Activated gamma-delta T cell (primary cell): ENCODE data around the gene EEF1A2.

Experiments
- DNase-seq: peaks from one replicate; lab custom pipeline; 2025; lab: John Stamatoyannopoulos, UW

Gene EEF1A2

GRCh38 chr20:63468421-63468820 is 30.5 kb downstream of the EEF1A2 start:
- DNase-seq = no peak

GRCh38 chr20:63467294-63468083 is 31.4 kb downstream of the EEF1A2 start:
- no peak for DNase-seq

GRCh38 chr20:63466861-63467260 is 32.0 kb downstream of the EEF1A2 start:
- no peak for DNase-seq

GRCh38 chr20:63466250-63466825 is 32.5 kb downstream of the EEF1A2 start:
- DNase-seq = no peak

GRCh38 chr20:63465380-63466249 is 33.3 kb downstream of the EEF1A2 start:
- DNase-seq = no peak

- DNase-seq = no peak
Observed at GRCh38 chr20:63464289-63464635, 34.6 kb downstream of the EEF1A2 start.

- no peak for DNase-seq
Observed at GRCh38 chr20:63463400-63464288, 35.2 kb downstream of the EEF1A2 start.

- DNase-seq = no peak
Observed at GRCh38 chr20:63462244-63462643, 36.6 kb downstream of the EEF1A2 start.

- DNase-seq = no peak
Observed at GRCh38 chr20:63461104-63461763, 37.6 kb downstream of the EEF1A2 start.

GRCh38 chr20:63459070-63459380 is 39.9 kb downstream of the EEF1A2 start:
- no peak for DNase-seq

- no peak for DNase-seq
Observed at GRCh38 chr20:63458170-63459069, 40.5 kb downstream of the EEF1A2 start.

- DNase-seq = no peak
Observed at GRCh38 chr20:63457737-63458136, 41.1 kb downstream of the EEF1A2 start.

GRCh38 chr20:63456429-63457284 is 42.2 kb downstream of the EEF1A2 start:
- DNase-seq = no peak

GRCh38 chr20:63455568-63455859 is 43.4 kb downstream of the EEF1A2 start:
- no peak for DNase-seq

- DNase-seq = no peak
Observed at GRCh38 chr20:63454731-63455567, 43.9 kb downstream of the EEF1A2 start.

- no peak for DNase-seq
Observed at GRCh38 chr20:63452821-63453523, 45.9 kb downstream of the EEF1A2 start.

GRCh38 chr20:63452341-63452740 is 46.5 kb downstream of the EEF1A2 start:
- DNase-seq = no peak

GRCh38 chr20:63451821-63452220 is 47.1 kb downstream of the EEF1A2 start:
- DNase-seq = no peak
